Thoracic aorta (tissue), 2 donors: ENCODE data around the gene MCUR1. TPM values are rescaled to one million over a fixed set of nuclear protein-coding genes. Genes with fewer than 3 reads are reported as not detected.
"Not testable (repeated sequence)": the region's sequence is repeated elsewhere in the genome, so short reads cannot be mapped to it uniquely, and the experiment has no call there.

Experiments used
- ATAC-seq: fragments of 150-250 bp; one replicate; pipeline ENCODE4 v1.8.0; 2017; ENCODE audit warnings: low read depth; ENCODE audit not compliant: insufficient number of reproducible peaks, low FRiP score
- DNase-seq: peaks from one replicate; pipeline ENCODE4 v3.0.0-alpha.2; 2020; ENCODE audit warnings: low spot score
- H3K27ac ChIP-seq, 2 donors: fragments of 200-600 bp; sonication (generic); 1 replicate in 1 of 2; 2 replicates in 1 of 2; pipeline ENCODE4 v1.5.1; 2016; ENCODE audit warnings: mild to moderate bottlenecking in 2 of 2, moderate library complexity in 2 of 2
- H3K27me3 ChIP-seq: fragments of 200-600 bp; sonication (generic); replicated peaks from 2 replicates; pipeline ENCODE4 v1.6.0; 2016; ENCODE audit warnings: mild to moderate bottlenecking; ENCODE audit not compliant: insufficient read depth
- H3K36me3 ChIP-seq: fragments of 200-600 bp; sonication (generic); one replicate; pipeline ENCODE4 v1.5.1; 2016
- H3K4me1 ChIP-seq, 2 donors: fragments of 200-600 bp; sonication (generic); 1 replicate in 1 of 2; 2 replicates in 1 of 2; pipeline versions ENCODE4 v1.5.1 to v1.6.0; 2016; ENCODE audit warnings: low read depth in 2 of 2, mild to moderate bottlenecking in 1 of 2; ENCODE audit not compliant: control insufficient read depth in 1 of 2
- H3K4me3 ChIP-seq: fragments of 200-600 bp; sonication (generic); 2 replicates; pipeline ENCODE4 v1.5.1; 2016; ENCODE audit warnings: mild to moderate bottlenecking
- H3K9me3 ChIP-seq: fragments of 200-600 bp; sonication (generic); 2 replicates; pipeline ENCODE4 v1.5.1; 2016
- total RNA-seq, 2 donors: library from RNA; depleted of rRNA; stranded (reverse); fragments of >200 nt; gene quantifications; one replicate each; pipeline versions ENCODE4 v1.1.0 to v1.2.3, GENCODE V29; 2016
- TF ChIP-seq, protein P1 (sequence below): fragments of 200-600 bp; sonication (generic); IDR thresholded peaks from one replicate; pipeline ENCODE4 v1.5.1; 2019; ENCODE audit warnings: antibody characterized with exemption

MCUR1 gene, protein sequence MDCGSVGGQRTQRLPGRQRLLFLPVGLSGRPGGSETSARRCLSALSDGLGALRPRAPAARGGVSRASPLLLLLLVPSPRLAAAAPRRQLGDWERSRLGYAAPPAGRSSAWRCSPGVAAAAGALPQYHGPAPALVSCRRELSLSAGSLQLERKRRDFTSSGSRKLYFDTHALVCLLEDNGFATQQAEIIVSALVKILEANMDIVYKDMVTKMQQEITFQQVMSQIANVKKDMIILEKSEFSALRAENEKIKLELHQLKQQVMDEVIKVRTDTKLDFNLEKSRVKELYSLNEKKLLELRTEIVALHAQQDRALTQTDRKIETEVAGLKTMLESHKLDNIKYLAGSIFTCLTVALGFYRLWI
- total RNA-seq: 10 to 100 TPM in 1 of 2 donors, 1 to 10 TPM in 1; 9.5 to 12.2 TPM

DNA sequence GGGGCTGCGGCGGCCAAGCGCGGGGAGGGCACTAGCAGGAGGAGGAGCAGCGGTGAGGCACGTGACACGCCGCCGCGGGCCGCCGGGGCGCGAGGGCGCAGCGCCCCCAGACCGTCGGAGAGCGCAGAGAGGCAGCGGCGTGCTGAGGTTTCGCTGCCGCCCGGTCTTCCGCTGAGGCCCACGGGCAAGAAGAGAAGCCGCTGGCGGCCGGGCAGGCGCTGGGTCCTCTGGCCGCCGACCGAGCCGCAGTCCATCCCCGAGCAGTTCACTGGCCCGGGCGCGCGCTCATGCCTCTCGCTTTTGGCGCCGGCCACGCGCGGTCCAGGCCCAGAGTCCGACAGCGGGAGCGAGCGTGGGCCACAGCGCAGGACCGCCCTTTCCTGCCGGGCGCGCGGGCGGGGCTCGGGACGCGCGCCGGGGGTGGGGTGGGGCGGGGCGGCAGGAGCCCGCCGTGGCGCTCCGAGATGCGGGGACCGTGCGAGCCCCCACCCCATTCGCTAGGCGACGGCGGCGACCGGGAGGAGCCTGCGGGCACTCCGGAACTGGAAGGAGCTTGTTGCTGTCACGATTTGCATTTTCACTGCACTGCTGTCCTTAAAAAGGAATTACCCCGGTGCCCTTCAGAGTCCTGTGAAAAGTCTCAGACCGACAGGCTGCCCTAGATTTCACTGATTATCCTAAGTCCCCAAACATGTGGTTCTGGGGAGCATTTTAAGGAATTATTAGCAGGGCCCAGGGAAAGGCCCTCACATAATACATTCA, at the start of gene MCUR1:
Gene MCUR1, minus strand, starts transcription at position 382 of the 762 bp plus-strand sequence. Its CDS starts 128 bp downstream, at position 254.
- TF ChIP-seq, protein P1, sequence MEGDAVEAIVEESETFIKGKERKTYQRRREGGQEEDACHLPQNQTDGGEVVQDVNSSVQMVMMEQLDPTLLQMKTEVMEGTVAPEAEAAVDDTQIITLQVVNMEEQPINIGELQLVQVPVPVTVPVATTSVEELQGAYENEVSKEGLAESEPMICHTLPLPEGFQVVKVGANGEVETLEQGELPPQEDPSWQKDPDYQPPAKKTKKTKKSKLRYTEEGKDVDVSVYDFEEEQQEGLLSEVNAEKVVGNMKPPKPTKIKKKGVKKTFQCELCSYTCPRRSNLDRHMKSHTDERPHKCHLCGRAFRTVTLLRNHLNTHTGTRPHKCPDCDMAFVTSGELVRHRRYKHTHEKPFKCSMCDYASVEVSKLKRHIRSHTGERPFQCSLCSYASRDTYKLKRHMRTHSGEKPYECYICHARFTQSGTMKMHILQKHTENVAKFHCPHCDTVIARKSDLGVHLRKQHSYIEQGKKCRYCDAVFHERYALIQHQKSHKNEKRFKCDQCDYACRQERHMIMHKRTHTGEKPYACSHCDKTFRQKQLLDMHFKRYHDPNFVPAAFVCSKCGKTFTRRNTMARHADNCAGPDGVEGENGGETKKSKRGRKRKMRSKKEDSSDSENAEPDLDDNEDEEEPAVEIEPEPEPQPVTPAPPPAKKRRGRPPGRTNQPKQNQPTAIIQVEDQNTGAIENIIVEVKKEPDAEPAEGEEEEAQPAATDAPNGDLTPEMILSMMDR: no peak
- Histone ChIP-seq H3K9me3 (no peaks in the 10 kb centered on the region), H3K4me3 (peak within 1 kb of the TSS; percentile 78), H3K36me3 (no peaks in the 10 kb centered on the region), H3K27me3 (no peaks in the 10 kb centered on the region), H3K27ac (peak within 1 kb of the TSS; percentile 75 to 87), H3K4me1 (peaks cover 7 to 33% of the 10 kb centered on the region in 2 donors)
- ATAC-seq (peak; percentile 90), DNase-seq (peak; percentile 63)

DNA sequence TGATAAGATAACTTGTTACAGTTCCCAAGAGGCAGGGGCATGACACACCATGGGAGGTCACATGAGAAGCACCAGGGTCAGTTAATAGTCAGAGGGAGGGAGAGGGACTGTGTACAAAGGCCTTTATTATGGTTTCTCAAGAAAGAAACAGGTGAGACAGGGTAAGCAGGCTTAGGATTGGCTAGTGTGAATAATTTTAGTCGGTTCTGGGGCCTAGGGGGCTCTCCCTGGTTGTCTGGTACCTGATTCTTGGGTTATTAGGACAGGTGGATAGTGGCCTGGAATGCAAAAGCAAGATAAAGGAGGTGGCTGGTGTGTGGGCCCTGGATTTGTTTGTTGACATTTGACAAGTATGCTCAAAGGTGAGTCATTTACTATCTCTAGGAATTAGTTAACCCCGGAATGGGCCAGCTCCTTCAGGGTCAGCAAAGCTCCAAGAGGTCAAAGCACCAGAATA, 49.4 kb upstream of the MCUR1 start:
- Histone ChIP-seq H3K4me1 (peaks cover 0 to 4% of the 10 kb centered on the region in 2 donors), H3K4me3 (no peak overlapping the region), H3K9me3 (no peaks in the 10 kb centered on the region), H3K36me3 (no peaks in the 10 kb centered on the region), H3K27ac (no peak overlapping the region), H3K27me3 (no peaks in the 10 kb centered on the region)
- no peak for DNase-seq
- ATAC-seq: no peak
- TF ChIP-seq, protein P1: no peak

DNA sequence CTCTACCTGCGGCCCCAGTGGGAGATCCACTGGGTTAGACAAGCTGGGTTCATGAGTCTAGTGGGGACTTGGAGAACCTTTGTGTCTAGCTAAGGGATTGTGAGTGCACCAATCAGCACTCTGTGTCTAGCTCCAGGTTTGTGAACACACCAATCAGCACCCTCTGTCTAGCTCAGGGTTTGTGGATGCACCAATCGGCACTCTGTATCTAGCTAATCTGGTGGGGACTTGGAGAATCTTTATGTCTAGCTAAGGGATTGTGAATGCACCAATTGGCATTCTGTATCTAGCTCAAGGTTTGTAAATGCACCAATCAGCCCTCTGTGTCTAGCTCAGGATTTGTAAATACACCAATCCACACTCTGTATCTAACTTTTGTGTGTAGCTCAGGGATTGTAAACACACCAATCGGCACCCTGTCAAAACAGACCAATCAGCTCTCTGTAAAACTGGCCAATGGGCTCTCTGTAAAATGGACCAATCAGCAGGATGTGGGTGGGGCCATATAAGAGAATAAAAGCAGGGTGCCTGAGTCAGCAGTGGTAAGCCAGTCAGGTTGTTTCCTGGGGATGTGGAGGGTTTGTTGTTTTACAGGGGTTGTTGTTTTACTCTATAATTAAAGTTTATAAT, 46.3 kb upstream of the MCUR1 start:
- H3K4me1 ChIP-seq, H3K4me3 ChIP-seq, H3K27me3 ChIP-seq: not testable (repeated sequence)

DNA sequence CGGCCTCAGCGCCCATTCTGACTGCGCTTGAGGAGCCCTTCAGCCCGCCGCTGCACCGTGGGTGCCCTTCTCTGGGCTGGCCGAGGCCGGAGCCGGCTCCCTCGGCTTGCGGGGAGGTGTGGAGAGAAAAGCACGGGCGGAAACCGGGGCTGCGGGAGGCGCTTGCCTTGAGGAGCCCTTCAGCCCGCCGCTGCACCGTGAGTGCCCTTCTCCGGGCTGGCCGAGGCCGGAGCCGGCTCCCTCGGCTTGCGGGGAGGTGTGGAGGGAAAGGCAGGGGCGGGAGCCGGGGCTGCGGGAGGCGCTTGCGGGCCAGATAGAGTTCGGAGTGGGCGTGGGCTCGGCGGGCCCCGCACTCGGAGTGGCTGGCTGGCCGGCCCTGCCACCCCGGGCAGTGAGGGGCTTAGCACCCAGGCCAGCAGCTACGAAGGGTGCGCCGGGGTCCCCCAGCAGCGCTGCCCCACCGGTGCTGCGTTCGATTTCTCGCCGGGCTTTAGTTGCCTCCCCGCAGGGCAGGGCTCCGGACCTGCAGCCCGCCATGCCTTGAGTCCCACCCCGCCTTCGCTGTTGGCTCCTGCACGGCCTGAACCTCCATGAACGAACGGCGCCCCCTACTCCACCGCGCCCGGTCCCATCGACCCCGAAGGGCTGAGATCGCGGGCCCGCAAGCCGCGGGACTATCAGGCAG, 45.7 kb upstream of the MCUR1 start:
- TF ChIP-seq, protein P1: no peak
- ATAC-seq (no peak), DNase-seq (no peak)
- no peaks in the 10 kb centered on the region for H3K27me3 ChIP-seq
- no peaks in the 10 kb centered on the region for H3K36me3 ChIP-seq
- peaks cover 0 to 4% of the 10 kb centered on the region in 2 donors for H3K4me1 ChIP-seq
- no peaks in the 10 kb centered on the region for H3K9me3 ChIP-seq
- peak overlapping the region; percentile 53 for H3K4me3 ChIP-seq
- H3K27ac ChIP-seq: no peak overlapping the region

More for the DNA sequence above, 46.3 kb upstream of the MCUR1 start:
- DNase-seq, ATAC-seq, H3K27ac ChIP-seq, H3K9me3 ChIP-seq, H3K36me3 ChIP-seq: not testable (repeated sequence)

DNA sequence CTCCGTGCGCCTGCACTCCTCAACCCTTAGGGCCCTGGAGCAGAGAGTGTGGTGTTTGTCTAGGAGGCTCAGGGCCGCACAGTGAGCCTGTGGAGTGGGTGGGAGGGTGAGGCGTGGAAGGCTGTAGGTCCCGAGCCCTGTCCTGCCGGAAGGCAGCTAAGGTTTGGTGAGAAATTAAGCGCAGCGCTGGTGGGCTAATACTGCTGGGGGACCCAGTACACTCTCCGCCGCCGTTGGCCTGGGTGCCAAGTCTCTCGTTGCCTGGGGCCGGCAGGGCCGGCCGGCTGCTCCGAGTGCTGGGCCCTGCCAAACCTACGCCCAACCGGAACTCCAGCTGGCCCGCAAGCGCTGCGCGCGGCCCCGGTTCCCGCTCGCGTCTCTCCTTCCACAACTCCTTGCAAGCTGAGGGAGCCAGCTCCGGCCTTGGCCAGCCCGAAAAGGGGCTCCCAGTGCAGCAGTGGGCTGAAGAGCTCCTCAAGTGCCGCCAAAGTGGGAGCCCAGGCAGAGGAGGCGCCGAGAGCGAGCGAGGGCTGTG, 40.4 kb upstream of the MCUR1 start:
- H3K27me3 ChIP-seq: no peaks in the 10 kb centered on the region
- ATAC-seq (no peak), DNase-seq (no peak)
- TF ChIP-seq, protein P1: no peak
- no peaks in the 10 kb centered on the region for H3K36me3 ChIP-seq
- no peak overlapping the region for H3K4me3 ChIP-seq
- H3K9me3 ChIP-seq: no peaks in the 10 kb centered on the region
- H3K27ac ChIP-seq: no peak overlapping the region
- peaks cover 0 to 2% of the 10 kb centered on the region in 2 donors for H3K4me1 ChIP-seq
